Muscle layer of duodenum (tissue), 2 donors: ENCODE measurements around the gene HIPK2.

ENCODE experiments used
- H3K27ac ChIP-seq: one replicate; pipeline ENCODE4 v1.7.0; 2013; ENCODE audit warnings: mild to moderate bottlenecking, low read length
- H3K27me3 ChIP-seq: one replicate; pipeline ENCODE4 v1.7.0; 2013; ENCODE audit warnings: low read depth, mild to moderate bottlenecking, control low read depth, low read length
- H3K36me3 ChIP-seq, 2 donors: one replicate each; pipeline ENCODE4 v1.7.0; 2013; ENCODE audit warnings: low read length in 2 of 2, control low read depth in 1 of 2, mild to moderate bottlenecking in 1 of 2; ENCODE audit not compliant: insufficient read depth in 2 of 2, control insufficient read depth in 1 of 2
- H3K4me1 ChIP-seq, 2 donors: one replicate each; pipeline ENCODE4 v1.7.0; 2013; ENCODE audit warnings: low read length in 2 of 2, mild to moderate bottlenecking in 2 of 2, control low read depth in 1 of 2, moderate library complexity in 1 of 2; ENCODE audit not compliant: insufficient read depth in 2 of 2, control insufficient read depth in 1 of 2
- H3K4me3 ChIP-seq, 2 donors: one replicate each; pipeline ENCODE4 v1.7.0; 2013; ENCODE audit warnings: low read length in 2 of 2, low read depth in 1 of 2, mild to moderate bottlenecking in 1 of 2
- H3K9me3 ChIP-seq, 2 donors: one replicate each; pipeline ENCODE4 v1.7.0; 2013; ENCODE audit warnings: low read length in 2 of 2, control low read depth in 1 of 2, mild to moderate bottlenecking in 1 of 2; ENCODE audit not compliant: control insufficient read depth in 1 of 2
- donor health status: healthy.

The HIPK2 gene

DNA sequence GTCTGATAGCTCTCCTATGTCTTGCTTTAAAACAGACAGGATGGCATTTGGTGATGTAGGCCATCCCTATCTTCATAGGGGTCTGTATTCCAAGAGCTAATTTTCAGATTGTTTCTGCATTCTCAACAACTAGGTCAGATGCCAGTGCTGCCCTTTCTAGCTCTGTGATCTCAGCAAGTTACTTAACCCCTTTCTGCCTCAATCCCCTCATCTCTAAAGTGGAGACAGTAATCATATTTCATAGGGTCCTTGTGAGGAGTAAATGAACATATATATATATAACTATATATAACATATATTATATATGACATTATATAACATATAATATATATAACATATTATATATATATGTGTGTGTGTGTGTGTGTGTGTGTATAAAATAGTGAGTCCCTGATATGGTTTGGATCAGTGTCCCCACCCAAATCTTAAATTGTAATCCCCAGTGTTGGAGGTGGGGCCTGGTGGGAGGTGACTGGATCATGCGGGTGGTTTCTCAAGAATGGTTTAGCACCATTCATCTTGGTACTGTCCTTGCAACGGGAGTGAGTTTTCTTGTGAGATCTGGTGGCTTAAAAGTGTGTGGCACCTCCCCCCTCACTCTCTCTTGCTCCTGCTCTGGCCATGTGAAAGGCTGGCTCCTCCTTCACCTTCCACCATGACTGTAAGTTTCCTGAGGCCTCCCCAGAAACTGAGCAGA lies 45.2 kb downstream of the HIPK2 start:
- Histone ChIP-seq H3K27me3 (no peaks in the 10 kb centered on the region), H3K4me3 (no peak overlapping the region), H3K9me3 (no peaks in the 10 kb centered on the region), H3K4me1 (peaks cover 18 to 36% of the 10 kb centered on the region in 2 donors), H3K27ac (peak overlapping the region; percentile 46), H3K36me3 (peaks cover 0 to 22% of the 10 kb centered on the region in 2 donors)

DNA sequence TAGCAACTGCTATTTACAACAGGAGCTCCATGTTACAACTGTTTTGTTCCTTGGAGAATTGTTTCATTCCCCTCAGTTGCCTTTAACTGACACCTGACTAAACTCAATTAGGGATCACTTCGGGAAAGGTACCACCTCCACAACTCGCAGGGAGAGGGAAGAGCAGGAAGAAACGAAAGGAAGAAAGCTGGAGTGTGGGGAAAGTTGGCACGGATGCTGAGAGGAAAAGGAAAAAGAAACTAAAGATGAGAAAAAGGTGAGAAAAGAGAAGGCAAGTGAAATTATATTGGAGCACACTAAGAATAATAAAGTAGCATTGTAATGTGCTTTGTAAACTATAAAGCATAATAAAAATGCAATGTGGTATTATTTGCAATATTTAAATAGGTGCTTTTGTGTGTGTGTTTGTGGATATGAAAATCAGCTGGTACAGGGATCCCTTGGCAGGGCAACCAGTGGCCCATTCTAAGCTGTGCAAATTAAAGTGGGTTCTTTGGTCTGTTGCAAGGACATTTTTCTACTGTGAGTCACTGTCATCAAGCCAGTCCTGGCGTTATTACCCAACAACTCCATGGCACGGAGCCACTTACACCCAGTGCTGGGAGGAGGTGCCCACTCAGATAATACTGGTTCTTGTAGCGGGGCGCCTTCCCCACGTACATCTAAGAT lies 45.9 kb downstream of the HIPK2 start:
- no peaks in the 10 kb centered on the region for H3K27me3 ChIP-seq
- H3K36me3 ChIP-seq = peaks cover 0 to 20% of the 10 kb centered on the region in 2 donors
- H3K27ac ChIP-seq = peak overlapping the region; percentile 46
- H3K4me3 ChIP-seq = peak overlapping the region in 1 of 2 donors; percentile 1
- peaks cover 18 to 29% of the 10 kb centered on the region in 2 donors for H3K4me1 ChIP-seq
- H3K9me3 ChIP-seq = no peaks in the 10 kb centered on the region

DNA sequence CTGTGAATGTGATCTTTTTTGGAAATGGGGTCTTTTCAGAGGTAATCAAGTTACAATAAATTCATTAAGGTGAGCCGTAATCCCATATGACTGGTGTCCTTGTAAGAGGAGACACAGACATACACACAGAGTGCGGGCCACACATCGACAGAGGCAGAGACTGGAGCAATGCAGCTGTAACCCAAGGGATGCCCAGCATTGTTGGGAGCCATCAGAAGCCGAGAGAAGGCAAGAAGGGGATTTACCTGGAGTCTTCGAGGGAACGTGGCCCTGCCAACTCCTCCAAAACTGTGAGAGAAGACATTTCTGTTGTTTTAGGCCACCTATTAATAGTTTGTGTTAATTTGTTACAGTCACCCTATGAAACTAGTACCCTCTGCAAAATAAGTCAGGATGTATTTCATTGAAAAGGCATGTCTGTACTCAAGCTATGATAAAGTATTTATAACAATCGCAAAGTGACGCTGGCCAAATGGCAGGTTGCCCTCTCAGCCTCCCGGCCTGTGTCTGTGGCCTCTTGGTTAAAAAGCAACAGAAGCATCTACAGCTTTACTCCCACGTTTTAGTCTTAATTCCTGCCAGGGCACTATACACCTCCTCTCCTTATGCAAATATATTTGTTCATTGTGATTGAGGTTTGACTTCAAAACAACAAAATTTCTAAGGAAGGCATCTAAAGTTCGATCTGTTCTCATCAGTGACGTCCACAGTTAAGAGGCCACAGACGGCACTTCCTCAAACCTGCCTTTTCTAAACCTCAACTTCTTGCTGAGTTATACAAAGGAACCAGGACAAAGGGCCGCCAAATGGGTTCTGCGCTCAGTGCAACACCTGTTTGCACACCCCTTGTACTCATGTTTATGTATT lies 46.8 kb downstream of the HIPK2 start:
- H3K4me3 ChIP-seq = peak overlapping the region in 1 of 2 donors; percentile 13
- H3K9me3 ChIP-seq = no peaks in the 10 kb centered on the region
- peaks cover 0 to 15% of the 10 kb centered on the region in 2 donors for H3K36me3 ChIP-seq
- peak overlapping the region; percentile 46 for H3K27ac ChIP-seq
- no peaks in the 10 kb centered on the region for H3K27me3 ChIP-seq
- H3K4me1 ChIP-seq = peaks cover 18 to 25% of the 10 kb centered on the region in 2 donors

DNA sequence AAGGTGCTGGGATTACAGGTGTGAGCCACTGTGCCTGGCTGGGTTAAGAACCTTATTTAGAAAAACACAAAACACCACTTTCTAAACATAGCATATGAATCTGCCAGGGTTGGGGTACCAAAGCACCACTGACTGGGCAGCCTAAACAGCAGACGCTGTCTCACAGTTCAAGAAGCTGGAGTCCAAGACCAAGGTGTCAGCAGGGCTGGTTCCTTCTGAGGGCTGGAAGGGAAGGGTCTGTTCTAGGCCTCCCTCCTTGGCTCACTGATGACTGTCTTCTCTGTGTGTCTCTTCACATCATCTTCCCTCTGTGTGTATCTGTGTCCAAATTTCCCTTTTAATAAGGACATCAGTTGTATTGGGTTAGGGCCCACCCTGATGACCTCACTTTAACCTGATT lies 49.6 kb downstream of the HIPK2 start:
- no peak overlapping the region for H3K27ac ChIP-seq

DNA sequence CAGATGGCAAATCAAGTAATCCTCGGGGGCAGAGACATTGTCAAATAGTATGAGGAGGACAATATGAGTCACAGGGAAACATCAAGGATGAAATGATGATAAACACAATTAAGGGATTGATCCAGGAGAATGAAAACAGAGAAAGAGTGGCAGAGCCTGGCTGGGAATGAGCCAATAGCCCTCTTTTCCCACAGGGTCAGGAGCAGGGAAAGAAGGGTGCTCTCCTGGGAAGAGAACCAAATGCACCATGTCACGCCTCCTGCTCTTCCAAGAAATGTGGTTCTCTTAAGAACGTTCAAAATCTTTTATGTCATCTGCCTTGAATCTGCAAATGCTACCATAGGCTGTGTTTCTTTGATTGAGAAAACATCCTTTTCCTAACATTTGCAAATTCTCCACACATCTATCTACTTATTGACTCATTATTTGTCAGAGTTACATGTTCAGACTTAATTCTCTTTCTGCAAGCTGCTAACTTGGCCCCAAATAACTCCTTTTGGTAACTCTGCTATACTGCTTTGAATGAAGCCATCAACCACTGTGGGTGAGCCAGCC lies 50.6 kb downstream of the HIPK2 start:
- Histone ChIP-seq H3K4me1 (peaks cover 17 to 21% of the 10 kb centered on the region in 2 donors), H3K9me3 (no peaks in the 10 kb centered on the region), H3K27ac (no peak overlapping the region)

More for the DNA sequence above, 49.6 kb downstream of the HIPK2 start:
- H3K4me3 ChIP-seq = no peak overlapping the region
- no peaks in the 10 kb centered on the region for H3K9me3 ChIP-seq
- H3K36me3 ChIP-seq = peaks cover 0 to 5% of the 10 kb centered on the region in 2 donors
- H3K4me1 ChIP-seq = peaks cover 18% of the 10 kb centered on the region in 2 donors
- H3K27me3 ChIP-seq = no peaks in the 10 kb centered on the region

DNA sequence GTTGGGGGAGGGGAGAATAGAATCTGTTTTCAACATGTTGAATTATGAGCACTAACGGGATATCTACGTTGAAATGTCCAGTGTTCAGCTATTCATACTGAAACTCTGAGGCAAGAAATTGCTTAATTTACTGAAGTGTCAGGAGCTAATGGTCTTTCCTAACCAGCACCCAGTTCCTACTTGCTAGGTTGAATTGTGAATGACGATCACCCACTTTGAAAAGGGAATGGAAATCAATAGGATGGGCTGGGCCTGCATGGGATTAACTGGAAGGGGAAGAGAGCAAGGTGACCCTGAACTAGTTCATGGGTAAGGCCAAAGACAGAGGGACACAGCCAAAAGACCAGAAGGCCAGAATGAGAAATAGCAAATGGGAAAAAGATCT lies 51.3 kb downstream of the HIPK2 start:
- Histone ChIP-seq H3K27me3 (no peaks in the 10 kb centered on the region), H3K27ac (peak overlapping the region; percentile 1), H3K4me3 (no peak overlapping the region), H3K4me1 (peaks cover 13 to 19% of the 10 kb centered on the region in 2 donors), H3K36me3 (peaks cover 0 to under 1% of the 10 kb centered on the region in 2 donors), H3K9me3 (no peaks in the 10 kb centered on the region)

More for the DNA sequence above, 50.6 kb downstream of the HIPK2 start:
- H3K36me3 ChIP-seq = peaks cover 0 to 5% of the 10 kb centered on the region in 2 donors
- no peaks in the 10 kb centered on the region for H3K27me3 ChIP-seq
- no peak overlapping the region for H3K4me3 ChIP-seq

DNA sequence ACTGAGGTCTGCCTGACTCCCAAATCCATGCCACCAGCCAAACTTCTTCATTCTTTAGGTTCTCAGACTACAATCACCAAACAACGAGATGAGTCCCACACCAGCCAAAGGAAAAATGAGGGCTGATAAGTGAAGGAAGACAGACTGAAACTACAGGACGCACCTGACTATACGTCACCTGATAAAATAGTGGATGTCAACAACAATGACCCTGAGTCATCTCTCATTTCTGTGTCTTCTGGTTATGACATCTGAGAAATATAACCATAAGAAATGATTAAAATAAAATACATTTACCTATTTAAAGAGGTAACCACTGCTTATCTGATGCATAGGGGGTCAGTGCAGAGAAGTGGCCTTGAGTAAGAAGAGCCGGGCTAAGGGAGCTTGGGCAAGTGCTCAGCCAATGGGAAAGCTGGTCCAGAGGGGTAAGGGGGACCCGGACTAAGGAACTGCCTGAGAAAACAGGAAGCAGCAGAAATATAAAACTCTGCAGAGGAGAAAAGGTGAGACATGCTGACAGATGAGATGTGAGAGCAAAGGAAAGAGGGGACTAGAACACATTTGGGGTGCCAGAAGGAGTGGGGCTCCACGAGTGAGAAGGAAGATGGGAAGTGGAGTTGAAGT lies 51.8 kb downstream of the HIPK2 start:
- H3K36me3 ChIP-seq = no peaks in the 10 kb centered on the region
- no peak overlapping the region for H3K4me3 ChIP-seq
- peak overlapping the region; percentile 1 for H3K27ac ChIP-seq
- H3K27me3 ChIP-seq = no peaks in the 10 kb centered on the region
- H3K9me3 ChIP-seq = no peaks in the 10 kb centered on the region
- peaks cover 13 to 18% of the 10 kb centered on the region in 2 donors for H3K4me1 ChIP-seq

DNA sequence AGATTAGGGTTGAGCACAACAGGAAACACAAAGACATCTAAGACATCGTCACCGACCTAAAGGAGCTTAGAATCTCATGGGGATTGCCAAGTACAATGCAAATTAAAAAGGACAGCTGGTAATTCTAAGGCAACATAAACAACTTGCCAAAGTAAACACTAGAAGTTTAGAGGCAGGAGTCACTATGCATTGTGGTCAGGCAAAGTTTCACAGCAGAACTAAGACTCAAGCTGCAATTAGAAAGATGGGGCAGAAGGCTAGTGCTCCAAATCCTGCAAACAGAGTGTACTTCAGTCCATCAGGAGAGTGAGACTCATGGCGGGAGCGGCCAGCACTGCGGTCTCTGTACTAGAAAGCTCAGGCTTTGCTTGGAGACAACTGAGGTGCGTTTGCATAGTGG lies 52.7 kb downstream of the HIPK2 start:
- no peaks in the 10 kb centered on the region for H3K27me3 ChIP-seq
- peaks cover 12 to 16% of the 10 kb centered on the region in 2 donors for H3K4me1 ChIP-seq
- no peak overlapping the region for H3K4me3 ChIP-seq
- no peaks in the 10 kb centered on the region for H3K36me3 ChIP-seq
- H3K9me3 ChIP-seq = no peaks in the 10 kb centered on the region
- no peak overlapping the region for H3K27ac ChIP-seq

DNA sequence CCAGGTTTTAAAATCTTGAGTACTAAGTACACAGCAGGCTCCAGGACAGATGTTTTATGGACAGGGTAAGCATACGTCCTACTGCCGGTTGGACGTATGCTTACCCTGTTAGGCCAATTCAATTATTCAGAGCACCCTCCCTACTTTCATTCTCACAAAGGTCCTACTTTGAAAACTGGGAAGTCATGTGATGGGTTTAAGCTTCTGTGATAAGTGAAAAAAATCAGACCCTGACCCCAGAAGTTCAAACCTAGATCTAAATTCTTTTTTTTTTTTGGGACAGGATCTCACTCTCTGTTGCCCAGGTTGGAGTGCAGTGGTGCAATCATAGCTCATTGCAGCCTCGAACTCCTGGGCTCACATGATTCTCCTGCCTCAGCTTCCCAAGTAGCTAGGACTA lies 55.2 kb downstream of the HIPK2 start:
- H3K27me3 ChIP-seq = no peaks in the 10 kb centered on the region
- H3K27ac ChIP-seq = no peak overlapping the region
- peaks cover 12 to 16% of the 10 kb centered on the region in 2 donors for H3K4me1 ChIP-seq
- H3K36me3 ChIP-seq = no peaks in the 10 kb centered on the region
- no peaks in the 10 kb centered on the region for H3K9me3 ChIP-seq
- H3K4me3 ChIP-seq = no peak overlapping the region

DNA sequence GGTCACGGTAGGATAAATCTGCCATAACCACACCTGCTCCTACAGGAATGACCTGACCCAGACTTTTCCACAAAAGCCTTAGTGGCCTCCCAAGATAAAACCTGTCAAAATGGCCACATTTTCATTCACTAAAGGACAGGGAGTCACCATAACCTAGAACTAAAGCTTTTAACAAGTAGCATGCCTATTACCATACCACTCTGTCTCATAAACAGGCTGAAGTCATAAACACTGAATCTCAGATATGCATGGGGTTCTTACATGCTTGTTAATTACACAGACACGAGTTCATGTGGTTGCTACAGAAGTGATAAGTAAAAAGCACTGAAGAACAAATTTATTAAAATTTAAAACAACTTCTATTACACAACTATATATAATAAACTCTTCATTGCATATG lies 56.0 kb downstream of the HIPK2 start:
- H3K4me1 ChIP-seq = peaks cover 12 to 16% of the 10 kb centered on the region in 2 donors

More for the DNA sequence above, 56.0 kb downstream of the HIPK2 start:
- Histone ChIP-seq H3K27me3 (no peaks in the 10 kb centered on the region), H3K4me3 (no peak overlapping the region), H3K36me3 (peaks cover 0 to 3% of the 10 kb centered on the region in 2 donors), H3K9me3 (no peaks in the 10 kb centered on the region), H3K27ac (no peak overlapping the region)
